Fibroblast of peridontal ligament (primary cell): ENCODE results near the gene POP4.
"Not testable (repeated sequence)": the region's sequence is repeated elsewhere in the genome, so short reads cannot be mapped to it uniquely, and the experiment has no call there.

Experiments
- DNase-seq: peaks from one replicate; pipeline ENCODE4 v3.0.0-alpha.2; 2010; ENCODE audit errors: extremely low read depth

The POP4 gene

DNA sequence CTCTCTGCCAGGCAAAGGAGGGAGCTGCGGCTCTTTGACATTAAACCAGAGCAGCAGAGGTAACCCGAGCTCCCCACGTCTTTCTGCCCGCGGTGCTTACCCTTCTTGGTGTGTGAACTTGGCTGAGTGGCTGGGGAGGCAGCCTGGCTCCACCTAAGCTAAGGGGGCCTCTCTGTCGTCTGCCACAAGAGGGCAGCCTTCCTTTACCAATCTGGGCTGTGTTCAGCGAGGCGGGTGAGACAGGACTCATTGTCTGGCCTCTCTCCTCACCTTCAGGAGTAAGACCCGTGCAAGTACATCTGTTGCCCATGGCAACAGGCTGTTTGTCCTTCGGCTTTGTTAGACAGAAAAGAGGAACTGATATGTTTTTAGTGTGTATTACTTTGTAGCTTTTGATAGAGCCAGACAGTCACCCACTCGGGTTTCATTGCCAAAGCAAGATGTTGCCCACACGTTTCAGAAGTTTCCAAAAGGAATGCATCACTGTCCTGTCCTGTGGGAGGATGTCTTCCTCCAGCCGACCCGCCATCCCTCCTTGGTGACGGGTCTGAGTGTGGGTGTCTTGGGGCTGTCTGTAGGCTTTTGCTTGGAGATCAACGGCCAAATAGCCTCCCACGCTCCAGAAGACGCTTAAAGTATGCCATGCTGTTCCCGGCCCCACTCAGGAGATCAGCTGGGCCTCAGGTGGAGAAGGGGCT lies 4.6 kb downstream of the POP4 start:
- peak; percentile 83 for DNase-seq

DNA sequence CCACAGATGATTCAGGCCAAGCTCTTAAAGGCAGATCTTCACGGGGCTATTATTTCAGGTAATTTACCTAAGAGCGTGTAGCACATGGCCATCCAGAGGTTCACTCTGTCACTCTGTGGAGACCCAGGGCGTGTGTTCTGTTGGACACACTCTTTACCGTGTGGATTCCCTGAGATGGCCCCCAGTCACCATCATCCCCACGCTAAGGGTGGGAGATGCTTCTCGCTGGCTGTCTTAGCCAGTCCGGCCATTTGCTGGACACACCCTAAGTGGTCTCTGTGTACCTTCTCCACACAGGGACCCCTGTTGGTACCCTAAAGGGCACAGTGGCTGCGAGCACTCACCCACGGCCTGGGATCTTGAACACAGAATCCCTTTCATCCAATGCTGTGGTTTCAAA lies 6.0 kb downstream of the POP4 start:
- DNase-seq = no peak

DNA sequence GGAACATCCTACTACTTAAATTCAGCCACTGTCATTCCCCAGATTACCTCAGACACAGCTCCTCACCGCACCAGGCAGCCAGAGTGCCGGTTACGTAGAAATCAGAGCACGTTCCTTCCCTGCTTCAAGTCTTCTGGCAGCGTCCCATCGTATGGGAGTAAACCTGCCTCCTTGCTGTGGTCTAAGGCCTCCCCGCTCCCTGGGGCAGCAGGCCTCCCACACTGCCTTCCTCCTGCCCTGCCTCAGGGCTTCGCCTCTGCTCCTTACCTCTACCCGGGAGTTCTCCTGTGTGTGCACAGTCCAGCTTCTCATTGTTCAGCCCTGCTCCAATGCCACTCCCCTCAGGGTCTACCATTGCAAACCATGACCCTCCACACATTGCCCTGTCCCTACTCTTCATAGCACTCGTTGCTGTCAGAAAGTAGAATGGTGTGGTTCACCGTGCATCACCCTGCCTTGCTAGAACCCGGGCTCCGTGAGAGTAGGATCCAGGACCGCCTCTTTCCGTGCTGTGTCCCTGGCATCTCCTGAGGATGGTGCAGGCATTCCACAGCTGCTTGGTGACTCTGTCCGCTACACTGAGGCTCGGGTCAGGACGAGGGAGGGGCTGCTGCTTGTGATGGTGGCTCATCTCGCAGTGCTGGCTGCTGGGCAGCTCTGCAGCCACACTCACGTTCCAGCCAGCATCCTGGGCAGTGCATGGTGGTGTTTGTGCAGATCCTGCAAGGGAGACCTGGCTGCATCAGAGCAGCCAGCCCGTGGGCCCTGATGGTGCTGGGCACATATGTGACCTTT lies 6.9 kb downstream of the POP4 start:
- no peak for DNase-seq

DNA sequence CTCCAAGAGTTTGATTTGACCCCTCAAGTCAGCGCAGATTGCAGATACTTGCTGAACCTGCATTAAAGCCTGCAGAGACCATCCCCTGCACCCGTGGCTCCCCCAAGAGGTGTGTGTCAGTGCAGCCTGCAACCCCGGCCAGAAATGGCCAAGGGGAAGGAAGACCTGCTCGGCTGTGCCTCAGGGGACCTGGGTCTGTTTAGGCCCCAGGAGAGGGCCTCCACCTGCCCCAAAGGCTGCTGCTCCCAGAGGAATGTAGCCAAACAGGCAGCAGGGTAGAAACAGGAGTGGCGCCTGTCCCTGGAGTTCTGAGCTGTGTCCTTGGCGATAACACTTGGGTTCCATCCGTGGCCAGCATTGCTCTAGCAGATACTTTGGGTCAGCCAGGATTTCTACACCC lies 8.0 kb downstream of the POP4 start:
- no peak for DNase-seq

DNA sequence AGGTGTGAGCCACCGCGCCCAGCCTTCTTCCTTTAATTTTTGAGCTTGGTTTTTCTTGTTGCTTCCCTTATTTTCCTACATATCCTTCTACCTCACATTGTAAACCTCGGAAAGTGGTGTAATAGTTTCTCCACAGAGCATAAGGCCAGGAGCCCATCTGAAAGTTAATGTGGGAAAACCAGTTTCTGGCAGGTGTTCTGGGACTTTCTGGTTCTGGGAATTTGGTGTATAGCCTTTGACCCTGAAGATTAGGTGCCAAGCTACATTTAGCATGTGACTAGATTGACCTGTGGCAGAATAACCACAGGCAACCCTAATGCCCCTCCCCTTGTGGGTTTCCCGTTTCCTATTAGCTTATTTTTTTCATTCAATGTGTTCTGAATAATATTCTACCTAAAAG lies 8.7 kb downstream of the POP4 start:
- no peak for DNase-seq

DNA sequence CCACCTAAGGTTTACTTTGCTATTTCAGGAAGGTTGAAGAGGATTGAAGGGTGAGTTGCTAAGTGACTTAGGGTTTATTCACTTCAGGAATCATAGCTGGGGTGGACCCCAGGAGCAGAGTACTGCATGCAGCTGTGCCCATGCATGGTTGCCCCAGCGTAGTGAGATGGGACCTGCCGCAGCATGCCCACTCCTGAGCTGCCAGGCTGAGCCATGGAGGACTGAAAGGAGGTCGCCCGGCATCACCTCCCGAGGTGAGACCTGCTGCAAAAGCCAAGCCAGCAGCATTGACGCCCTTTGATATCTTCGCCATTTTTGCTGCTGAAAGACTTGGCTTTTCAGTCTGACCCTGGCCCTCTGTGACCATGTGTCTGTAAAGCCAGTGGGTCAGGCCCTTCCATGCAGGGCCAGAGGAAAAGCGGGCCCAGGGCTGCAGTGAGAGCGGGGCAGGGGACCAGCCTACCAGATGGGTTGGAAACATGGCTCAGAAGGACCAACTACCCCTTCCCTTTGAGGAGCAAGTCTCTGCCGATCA lies 9.9 kb downstream of the POP4 start:
- no peak for DNase-seq

DNA sequence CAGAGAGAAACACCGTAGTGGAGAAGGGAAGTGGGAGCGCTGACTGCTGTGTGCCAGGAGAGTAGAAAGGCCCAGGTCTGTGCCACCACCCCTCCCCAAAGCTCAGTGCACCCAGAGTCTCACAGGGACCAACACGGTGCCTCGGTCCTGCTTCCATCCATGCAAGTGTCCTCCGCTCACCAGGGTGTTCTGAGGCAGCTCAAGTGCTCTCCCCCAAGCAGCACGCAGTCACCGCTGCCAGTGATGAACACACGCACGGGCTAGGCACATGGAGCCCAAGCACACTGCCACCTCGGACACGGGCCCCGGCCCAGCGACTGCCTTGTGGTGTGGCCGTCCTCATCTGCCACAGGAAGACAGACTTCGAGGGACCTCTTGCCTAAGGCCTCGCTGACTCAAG lies 10.5 kb downstream of the POP4 start:
- no peak for DNase-seq

DNA sequence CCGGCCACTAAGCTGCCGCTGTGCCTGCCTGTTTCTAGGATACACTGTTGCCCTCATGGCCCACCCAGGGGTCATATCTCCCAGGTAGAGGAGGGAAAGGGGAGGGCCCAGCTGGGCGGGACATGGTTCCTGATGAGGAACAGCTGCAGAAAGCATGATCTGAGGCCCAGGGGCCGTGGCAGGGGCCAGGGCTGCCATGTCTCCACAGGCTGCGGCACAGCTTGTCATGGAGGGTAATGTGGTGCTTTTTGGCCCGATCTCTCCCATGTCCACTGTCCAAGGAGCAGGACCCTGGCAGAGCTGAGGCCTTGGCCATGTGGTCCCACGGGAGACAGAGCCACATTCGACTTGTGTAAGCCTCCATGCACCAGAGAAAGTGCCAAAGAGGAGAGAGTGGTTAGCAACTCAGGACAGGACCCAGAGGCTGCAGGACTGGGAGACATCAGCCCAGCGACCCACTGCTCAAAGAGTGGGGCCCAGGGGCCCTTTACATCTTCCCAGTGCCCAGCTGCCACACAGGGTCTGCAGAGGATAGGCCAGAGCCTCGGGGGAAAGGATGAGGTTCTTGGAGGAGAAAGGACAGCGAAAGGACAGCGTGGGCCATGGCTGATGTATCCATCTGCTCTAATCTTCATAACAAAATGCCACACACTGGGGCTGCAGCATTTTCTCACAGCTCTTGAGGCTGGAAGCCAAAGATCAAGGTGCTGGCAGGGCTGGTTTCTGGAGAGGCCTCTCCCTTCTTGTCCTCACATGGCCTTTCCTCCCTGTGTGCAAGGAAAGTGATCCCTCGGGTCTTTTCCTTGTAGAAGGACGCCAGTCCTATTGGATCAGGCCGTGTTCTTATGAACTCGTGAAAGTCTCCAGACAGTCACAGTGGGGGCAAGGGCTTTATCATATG lies 11.5 kb downstream of the POP4 start:
- DNase-seq = no peak

DNA sequence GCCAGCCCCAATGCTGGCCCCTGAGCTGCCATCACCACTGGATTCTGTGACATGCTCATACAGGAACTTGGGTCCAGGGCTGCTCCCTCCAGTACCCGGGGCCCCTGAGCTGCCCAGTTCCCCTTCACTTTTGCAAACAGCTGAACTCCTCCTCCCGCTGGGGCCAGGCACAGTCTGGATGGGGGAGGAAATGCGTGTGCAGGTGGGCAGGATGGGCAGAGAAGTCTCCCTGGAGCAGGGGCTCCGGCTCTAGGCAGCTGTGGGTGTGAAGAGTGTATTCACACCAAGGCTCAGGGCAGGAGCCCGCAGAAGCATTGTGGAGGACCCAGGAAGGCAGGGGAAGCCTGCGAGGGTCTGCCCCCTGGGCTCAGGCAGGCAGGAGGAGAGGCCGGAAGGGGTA lies 12.4 kb downstream of the POP4 start:
- DNase-seq = no peak

DNA sequence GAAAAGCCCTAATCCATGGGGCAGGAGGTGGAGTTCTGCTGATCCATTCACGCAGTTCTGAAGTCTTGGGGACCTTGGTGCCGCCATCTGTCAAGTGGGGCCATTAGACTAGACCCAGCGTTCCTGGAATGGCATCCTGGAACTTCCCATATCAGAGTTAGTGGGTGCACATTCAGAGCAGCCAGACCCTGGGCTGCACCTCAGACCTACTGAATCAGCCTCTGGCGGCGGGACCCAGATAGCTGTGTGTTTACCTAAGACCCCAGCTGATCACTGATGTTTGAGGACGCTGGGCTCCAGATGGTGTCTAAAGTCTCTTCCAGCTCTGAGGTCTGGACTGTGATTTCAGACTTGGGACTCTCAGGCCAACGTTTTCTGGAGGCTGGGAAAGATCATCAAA lies 12.8 kb downstream of the POP4 start:
- no peak for DNase-seq

DNA sequence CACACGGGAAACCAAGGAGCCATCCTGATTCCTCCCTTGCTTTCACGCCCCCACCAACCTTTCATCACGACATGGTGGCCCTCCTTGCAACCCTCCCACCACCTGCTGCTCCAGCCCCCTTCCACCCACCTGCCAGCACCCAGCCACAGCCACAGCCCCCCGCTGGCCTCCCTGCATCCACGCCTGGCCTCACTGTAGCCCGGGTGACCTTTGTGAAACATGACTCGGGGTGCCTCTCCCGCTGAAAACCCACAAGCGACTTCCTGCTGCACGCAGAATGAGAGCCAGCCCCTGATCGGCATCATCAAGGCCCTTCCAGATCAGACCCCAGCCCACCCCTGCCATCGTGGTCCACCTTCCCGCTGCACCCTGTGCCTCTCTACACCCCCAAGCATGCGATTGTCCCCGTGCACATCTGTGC lies 14.9 kb downstream of the POP4 start:
- DNase-seq = no peak

DNA sequence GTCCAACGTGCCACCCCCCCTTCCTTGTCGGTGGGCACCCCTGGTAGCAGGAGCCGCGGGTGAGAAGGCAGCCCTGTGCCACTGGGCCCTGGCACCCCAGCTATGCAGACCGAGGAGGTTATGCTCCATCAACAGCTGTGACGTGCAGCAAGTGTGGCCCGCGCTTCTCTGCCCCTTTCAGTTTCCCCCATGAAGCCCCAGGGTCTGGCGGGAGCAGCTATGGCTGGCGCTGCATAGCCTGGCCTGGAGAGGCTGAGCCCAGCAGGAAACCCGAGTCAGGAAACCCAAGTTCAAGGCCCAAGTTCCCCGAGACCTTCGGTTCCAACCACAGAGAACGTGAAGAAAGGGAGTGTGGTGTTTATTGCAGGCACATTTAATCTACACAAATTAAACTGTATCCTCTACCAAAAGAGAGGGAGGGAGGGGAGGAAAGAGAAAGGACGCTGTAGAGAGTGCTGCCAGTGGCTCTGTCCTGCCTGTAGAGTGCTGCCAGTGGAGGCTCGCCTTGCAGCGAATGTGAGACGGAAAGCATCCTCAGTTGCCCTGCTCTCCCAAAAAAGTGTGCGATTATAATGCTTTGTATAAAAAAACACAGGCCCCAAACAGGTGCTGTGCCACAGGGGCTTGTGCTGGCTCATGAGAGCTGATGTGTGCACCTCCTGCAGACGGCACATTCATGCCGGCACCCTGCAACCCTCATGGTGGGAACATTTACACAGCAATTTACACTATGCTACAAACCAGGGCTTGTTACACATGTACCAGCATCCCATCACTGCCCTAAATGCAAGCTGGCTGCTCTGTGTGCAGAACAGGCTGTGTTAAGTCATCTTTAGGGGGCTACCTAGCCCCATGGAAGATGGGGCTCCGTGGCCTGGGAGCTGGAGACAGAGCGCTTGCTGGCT lies 16.3 kb downstream of the POP4 start:
- peak; percentile 52 for DNase-seq

DNA sequence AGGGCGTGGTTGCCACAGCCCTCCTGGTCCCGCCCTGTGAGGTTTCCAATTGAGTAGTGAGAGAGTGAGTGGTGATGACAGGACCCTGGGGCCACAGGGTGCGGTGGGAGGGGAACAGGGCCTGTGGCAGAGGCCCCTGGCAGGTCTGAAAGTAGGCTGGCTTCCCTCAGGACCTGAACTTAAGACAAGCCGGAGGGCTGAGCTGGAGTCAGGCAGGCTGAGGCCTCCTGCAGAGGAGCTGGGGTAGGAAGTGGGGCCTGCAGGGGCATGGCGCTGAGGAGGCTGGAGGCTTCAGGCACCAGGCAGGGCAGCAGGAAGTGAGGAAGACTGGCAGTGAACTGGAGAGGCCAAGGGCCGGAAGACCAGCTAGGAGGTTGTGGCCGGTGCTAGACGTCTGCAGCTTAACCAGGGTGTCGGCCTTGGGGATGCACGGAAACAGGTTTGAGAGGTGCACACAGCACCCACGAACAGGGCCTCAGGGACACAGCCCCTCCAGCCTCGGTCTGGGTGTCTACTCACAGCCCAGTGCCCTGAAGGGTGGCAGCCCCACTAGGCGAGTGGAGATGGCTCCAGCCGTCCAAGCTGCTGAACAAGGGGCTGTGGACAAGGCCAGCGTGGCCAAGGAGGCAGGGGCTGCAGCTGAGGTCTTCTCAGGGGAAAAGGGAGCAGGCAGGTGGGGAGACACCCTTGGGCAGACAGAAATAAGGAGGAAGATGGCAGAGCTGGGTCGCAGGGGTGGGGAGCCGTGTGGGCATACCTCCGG lies 17.8 kb downstream of the POP4 start:
- DNase-seq = no peak

DNA sequence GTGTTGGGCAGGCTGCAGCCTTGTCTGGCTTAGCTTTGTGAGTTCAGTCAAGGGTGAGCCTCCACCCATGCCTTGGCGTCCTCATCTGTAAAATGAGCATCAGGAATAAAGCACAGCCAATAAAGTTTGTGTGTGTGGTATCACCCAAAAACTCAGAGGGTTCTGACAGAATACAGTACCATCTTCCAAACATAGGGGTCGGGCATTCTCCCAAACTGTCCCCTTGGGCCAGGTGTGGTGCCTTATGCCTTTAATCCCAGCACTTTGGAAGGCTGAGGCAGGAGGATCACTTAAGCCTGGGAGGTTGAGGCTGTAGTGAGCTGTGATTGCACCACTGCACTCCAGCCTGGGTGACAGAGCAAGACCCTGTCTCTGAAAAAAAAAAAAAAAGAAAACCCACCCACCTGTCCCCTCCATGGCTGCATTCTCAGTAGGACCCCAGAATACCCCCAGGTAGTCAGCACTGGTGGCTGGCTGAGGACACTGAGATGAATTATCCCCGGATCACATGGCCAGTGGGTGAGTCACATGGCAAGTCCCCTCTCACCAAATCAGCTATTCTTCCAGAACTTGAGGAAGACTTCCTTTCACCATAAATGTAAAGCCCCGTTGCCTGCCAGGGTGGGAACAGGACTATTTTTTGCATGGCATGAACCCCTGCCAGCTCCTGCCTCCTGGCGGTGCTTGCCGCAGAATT lies 18.6 kb downstream of the POP4 start:
- no peak for DNase-seq

DNA sequence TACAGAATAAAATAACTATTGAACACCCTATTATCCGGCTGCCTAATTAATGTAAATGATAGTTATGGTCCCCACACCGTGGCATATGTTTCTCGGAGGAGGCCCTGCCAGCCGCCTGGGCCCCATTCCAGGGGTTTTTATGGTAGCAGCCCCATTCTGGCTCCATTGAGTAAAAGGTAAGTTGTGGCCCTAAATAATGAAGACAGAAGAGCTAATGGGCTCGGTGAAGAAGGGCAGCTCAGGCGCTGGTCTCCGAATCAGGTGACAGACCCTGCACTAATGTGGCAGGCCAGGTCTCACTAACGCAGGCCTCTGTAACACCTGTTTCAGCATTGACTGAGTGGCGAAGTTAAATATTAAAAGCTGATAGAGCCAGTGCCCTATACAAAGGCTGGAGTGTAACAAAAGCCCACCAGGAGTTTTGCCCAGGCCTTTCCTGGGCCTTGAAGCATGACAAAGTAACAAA lies 19.1 kb downstream of the POP4 start:
- no peak for DNase-seq

DNA sequence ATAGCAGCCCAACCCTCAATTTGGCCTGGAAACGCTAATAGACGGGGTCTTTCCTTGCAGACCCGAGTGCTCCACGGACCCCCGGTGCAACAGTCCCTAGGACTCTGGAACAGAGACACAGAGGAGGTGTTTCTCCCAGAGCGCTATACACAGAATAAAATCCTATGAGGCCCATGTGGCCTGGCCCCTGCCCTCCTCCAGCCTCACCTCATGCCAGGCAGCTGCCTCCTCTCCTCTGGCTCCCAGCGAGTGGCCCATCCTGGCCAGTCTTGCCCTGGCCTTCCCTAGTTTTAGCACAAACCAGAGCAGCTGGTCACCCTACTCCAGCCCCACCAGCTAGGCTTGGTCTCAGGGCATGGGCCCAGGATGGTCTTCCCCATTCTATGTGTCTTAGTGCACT lies 20.3 kb downstream of the POP4 start:
- DNase-seq = no peak

DNA sequence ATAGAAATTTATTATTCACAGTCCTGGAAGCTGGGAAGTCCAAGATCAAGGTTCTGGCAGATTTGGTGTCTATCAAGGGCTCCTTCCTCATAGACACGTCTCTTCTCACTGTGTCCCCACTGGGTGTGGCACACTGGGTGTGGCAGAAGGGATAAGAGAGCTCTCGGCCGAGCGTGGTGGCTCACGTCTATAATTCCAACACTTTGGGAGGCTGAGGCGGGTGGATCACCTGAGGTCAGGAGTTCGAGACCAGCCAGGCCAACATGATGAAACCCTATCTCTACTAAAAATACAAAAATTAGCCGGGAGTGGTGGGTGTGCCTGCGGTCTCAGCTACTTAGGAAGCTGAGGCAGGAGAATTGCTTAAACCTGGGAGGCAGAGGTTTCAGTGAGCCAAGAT lies 20.7 kb downstream of the POP4 start:
- DNase-seq = not testable (repeated sequence)

DNA sequence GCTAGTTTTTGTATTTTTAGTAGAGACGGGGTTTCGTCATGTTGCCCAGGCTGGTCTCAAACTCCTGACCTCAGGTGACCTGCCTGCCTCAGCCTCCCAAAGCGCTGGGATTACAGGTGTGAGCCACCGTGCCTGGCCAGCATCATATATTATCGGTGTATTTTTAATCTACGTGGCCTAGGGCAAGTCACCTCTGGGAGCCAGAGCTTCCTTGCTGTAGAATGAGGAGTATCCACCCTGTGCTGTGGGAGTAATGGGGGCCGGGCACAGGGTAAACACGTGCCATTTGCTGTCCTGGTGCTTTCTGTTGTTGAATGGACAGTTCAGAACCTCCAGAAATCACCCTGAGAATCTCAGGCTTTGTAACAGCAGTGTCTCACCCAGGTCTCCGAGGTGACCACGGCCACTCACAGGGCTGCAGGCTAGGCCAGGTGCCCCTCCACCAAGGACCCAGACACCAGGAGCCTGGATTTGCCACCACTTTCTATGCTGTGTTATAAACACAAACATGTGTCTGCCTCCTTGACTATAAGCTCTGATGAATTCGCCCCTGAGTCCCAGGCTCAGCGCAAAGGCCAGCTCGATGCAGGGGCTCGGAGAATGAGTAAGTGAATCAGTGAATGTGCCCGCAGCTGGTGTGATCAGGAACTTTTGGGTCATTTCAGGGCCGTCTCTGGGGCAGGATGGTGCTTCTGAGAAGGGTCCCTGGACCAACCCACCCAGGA lies 22.7 kb downstream of the POP4 start:
- DNase-seq = no peak
